22Rv1 (cell line): ENCODE data around the gene CSF3R.
"Not testable (repeated sequence)": the region's sequence is repeated elsewhere in the genome, so short reads cannot be mapped to it uniquely, and the experiment has no call there.

Experiments
- H3K27ac ChIP-seq: fragments of 450-650 bp; 2 replicates; pipeline ENCODE4 v1.5.1; 2017
- ZFX ChIP-seq: fragments of 450-650 bp; IDR thresholded peaks from 2 replicates; pipeline ENCODE4 v1.6.1; 2017; ENCODE audit warnings: antibody characterized with exemption, borderline replicate concordance
- TF ChIP-seq, protein P1 (sequence below): fragments of 450-650 bp; IDR thresholded peaks from 2 replicates; pipeline ENCODE4 v1.5.1; 2017; ENCODE audit warnings: mild to moderate bottlenecking

The CSF3R gene

DNA sequence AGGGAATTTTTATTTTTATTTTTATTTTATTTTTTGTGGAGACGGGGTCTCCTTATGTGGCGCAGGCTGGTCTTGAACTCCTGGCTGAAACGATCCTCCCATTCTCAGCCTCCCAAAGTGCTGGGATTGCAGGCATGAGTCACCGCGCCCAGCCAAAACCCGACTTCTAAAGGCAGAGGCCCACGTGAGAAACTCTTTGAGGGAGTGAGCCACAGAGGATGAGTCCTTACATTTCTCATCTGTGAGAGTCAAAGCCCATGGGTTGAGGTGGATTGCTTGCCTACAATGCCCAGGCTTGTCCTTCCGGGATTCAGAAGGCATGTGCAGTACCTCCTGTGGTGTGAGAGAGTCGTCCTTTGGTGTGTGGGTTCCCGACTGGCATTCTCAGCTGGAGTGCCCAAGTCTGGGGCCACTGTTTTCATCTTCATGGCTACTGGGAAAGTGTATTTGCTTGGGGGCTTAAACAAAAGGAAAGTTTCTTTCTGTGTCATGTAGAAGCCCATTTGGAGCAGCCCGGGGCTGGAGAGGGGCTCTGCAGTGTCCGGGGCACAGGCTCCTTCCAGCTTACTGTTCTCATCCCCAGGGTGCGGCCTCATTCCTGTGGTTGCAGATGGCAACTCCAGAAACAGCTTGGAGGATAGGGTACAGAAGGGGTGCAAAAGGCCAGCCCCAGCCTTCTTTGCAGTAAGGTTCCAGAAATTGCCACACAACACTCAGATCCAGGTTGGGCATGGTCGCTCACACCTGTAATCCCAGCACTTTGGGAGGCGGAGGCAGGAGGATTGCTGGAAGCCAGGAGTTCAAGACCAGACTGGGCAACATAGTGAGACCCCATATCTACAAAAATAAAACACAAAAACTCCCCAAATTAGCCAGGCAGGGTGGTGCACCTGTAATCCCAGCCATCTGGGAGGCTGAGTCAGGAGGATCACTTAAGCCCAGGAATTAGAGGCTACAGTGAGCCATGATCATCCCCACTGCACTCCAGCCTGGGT, 29.4 kb upstream of the CSF3R start:
- TF ChIP-seq, protein P1, sequence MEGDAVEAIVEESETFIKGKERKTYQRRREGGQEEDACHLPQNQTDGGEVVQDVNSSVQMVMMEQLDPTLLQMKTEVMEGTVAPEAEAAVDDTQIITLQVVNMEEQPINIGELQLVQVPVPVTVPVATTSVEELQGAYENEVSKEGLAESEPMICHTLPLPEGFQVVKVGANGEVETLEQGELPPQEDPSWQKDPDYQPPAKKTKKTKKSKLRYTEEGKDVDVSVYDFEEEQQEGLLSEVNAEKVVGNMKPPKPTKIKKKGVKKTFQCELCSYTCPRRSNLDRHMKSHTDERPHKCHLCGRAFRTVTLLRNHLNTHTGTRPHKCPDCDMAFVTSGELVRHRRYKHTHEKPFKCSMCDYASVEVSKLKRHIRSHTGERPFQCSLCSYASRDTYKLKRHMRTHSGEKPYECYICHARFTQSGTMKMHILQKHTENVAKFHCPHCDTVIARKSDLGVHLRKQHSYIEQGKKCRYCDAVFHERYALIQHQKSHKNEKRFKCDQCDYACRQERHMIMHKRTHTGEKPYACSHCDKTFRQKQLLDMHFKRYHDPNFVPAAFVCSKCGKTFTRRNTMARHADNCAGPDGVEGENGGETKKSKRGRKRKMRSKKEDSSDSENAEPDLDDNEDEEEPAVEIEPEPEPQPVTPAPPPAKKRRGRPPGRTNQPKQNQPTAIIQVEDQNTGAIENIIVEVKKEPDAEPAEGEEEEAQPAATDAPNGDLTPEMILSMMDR: no peak
- no peak overlapping the region for H3K27ac ChIP-seq

DNA sequence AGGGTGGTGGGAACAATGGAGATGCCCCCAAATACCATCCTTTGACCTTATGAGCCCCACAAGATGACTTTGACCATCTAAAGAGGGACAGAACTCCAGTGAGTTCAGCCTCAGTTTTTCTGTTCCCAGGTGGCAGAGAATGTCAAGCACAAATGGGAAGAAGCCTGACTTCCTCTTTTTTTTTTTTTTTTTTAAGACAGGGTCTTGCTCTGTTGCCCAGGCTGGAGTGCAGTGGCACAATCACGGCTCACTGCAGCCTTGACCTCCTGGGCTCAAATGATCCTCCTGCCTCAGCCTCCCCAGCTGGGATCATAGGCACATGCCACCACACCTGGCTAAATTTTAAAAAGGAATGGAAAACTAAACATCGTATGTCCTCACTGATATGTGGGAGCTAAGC, 28.5 kb upstream of the CSF3R start:
- not testable (repeated sequence) for H3K27ac ChIP-seq

DNA sequence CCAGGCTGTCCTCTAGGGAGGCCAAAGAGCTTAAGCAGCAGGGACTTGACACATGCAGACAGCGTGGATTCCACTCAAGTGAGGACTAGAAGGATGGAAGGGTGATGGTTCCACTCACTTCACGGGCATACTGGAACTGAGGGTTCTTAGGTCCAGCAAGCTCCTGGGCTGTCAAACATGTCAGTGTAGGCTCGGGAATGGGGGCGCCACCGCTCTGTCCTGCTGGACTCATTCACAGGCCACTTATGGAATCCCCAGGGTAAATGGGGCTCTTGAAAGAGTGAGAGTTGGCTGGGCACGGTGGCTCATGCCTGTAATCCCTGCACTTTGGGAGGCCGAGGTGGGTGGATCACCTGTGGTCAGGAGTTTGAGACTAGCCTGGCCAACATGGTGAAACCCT, 27.7 kb upstream of the CSF3R start:
- no peak overlapping the region for H3K27ac ChIP-seq
- no peak for TF ChIP-seq ZFX
- TF ChIP-seq, protein P1: no peak

DNA sequence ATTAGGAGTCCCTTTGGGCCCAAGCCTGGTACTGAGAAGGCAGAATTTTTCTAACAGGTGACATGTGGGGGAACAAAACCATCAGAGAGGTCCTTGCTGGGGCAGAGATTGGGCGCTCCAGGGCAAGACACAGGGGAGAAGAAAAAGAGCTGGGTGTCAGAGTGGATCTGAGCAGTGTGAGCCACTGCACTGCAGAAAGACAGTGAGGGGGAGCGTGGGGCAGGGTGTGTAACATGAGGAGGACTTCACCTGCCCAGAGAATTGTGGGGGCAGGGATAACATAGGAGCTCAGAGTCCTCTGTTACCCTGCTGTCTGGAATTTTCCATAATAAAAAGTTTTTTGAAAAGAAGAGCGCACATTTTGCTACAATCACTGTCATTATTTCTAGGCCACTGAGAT, 25.5 kb upstream of the CSF3R start:
- no peak overlapping the region for H3K27ac ChIP-seq
- TF ChIP-seq, protein P1: no peak
- no peak for TF ChIP-seq ZFX

DNA sequence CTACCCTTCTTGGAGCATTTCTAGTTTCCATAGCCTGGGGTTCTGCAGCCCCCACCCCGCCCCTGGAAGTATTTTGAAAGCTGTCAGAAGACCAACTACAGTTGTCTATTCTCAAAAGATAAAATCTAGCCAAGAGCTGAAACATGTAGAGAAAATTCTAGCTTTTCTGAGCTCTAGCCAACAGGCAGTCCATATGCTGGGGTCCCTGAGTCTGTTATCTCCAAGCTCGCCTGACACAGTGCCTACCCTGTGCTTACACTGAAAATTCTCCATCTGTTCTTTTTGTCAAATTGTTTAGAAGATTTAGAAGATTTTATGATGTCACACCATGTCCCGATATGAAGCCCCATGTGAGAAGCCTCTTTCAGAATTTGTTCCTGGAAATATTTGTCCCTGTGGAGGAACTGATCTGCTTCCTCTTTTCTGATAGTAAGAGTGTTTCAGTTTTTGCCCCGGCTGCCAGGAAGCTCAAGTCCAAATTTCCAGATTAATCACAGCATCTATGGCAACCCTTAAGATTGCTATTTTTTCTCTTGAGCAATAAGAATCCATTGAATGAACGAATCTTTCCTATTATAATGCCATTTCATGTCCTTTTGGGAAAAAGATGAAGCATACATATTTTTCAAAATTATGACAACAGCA, 23.7 kb upstream of the CSF3R start:
- no peak for TF ChIP-seq ZFX
- TF ChIP-seq, protein P1: no peak
- H3K27ac ChIP-seq: no peak overlapping the region

DNA sequence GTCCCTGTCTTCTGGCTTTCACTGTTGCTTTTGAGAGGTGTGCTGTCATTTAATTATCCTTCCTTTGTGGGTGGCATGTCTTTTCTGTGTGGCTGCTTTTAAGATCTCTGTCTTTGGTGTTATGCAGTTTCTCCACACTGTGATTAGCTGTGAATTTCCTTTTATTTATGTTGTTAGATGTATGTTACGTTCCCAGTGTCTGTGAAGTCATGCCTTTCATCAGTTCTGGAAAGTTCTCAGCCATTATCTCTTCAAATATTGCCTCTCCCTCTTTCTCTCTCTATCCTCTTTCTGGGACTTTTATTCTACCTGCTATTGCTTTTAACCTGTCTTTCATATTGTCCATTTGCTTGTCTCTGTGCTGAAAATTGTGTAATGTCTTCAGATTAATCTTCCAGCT, 21.0 kb upstream of the CSF3R start:
- H3K27ac ChIP-seq: no peak overlapping the region
- TF ChIP-seq, protein P1: no peak
- TF ChIP-seq ZFX: no peak

DNA sequence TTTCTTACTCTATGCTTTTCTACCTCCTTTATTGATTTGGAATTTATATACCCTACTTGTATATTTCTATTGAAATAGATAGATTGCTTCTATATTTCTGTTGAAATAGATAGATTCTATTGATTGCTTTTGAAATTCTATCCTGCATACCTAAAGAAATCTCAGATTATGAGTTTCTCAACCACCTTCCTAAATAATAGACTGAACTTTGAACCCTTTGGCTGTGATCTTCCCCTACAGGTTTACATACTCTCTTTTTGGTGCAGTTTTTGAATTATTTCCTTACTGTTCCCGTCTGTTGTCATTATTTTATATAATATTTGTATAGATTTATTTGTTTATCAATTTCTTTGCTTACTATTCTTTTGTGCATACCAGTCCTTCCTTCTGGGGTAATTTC, 20.4 kb upstream of the CSF3R start:
- no peak for TF ChIP-seq ZFX
- TF ChIP-seq, protein P1: no peak
- H3K27ac ChIP-seq: no peak overlapping the region
